ENCODE measurements around the gene TEX52. TPM values are rescaled to one million over a fixed set of nuclear protein-coding genes. Genes with fewer than 3 reads are reported as not detected.
A peak's percentile ranks its signal among the peaks of the same experiment; 100 is the strongest.
"Not testable (repeated sequence)": the region's sequence is repeated elsewhere in the genome, so short reads cannot be mapped to it uniquely, and the experiment has no call there.

The TEX52 gene
- total RNA-seq, 2 experiments from 2014 or later, result 0.16 TPM; not detected in 1

GRCh38 chr12:2890001-2890387, 33.2 kb upstream of the TEX52 start:
- DNase-seq (no peak), ATAC-seq (peak; percentile 4)
- ChIA-PET POLR2A (interaction anchor here (1.6 kb wide), 1 partner anchor 12 kb away, joined by 9 read pairs; the partner anchor contains the start of genes FOXM1 and RHNO1), CTCF (interaction anchor here (0.7 to 1.3 kb wide), 4 partner anchors 23 to 308 kb away, joined by 3 to 4 read pairs (median 4); no protein-coding TSS in a partner anchor)
- Mint-ChIP-seq H3K4me1 (peaks cover 25% of the 10 kb centered on the region), H3K27me3 (no peaks in the 10 kb centered on the region), H3K4me3 (peak overlapping the region; percentile 85), H3K9me3 (ENCODE audit: low read depth) (no peaks in the 10 kb centered on the region), H3K36me3 (ENCODE audit: low read depth) (peaks cover 22% of the 10 kb centered on the region), H3K27ac (peak overlapping the region; percentile 79)
- intact Hi-C loops (cut with DNase I, micrococcal nuclease), result loop anchor here (1.0 to 2.0 kb wide), 9 partner anchors 13 to 199 kb away; partner anchors contain the start of genes FOXM1 (in 2 of the 2), ITFG2 (in 2 of the 2), RHNO1 (in 2 of the 2) and FKBP4 (in 1 of the 2)

GRCh38 chr12:2886768-2887450, 30.1 kb upstream of the TEX52 start:
- peaks cover 31% of the 10 kb centered on the region for H3K36me3 Mint-ChIP-seq (ENCODE audit: low read depth)
- ATAC-seq (no peak), DNase-seq (no peak)
- no peak overlapping the region for H3K4me3 Mint-ChIP-seq
- POLR2A ChIA-PET, result no interaction called here
- intact Hi-C loops (cut with DNase I, micrococcal nuclease), result no loop called here
- H3K27ac Mint-ChIP-seq, result no peak overlapping the region
- H3K27me3 Mint-ChIP-seq, result no peaks in the 10 kb centered on the region
- no peaks in the 10 kb centered on the region for H3K9me3 Mint-ChIP-seq (ENCODE audit: low read depth)
- CTCF ChIA-PET, result interaction anchor here (0.7 to 1.7 kb wide), 6 partner anchors 10 to 147 kb away, joined by 3 to 7 read pairs (median 4); partner anchors contain the start of genes FOXM1 and RHNO1
- peaks cover 19% of the 10 kb centered on the region for H3K4me1 Mint-ChIP-seq

GRCh38 chr12:2884810-2885209, 28.0 kb upstream of the TEX52 start:
- ATAC-seq (no peak), DNase-seq (no peak)
- CTCF ChIA-PET, result interaction anchor here (0.5 to 2.1 kb wide), 8 partner anchors 8 to 189 kb away, joined by 3 to 11 read pairs (median 4); partner anchors contain the start of genes FOXM1 and RHNO1
- peaks cover 13% of the 10 kb centered on the region for H3K4me1 Mint-ChIP-seq
- POLR2A ChIA-PET, result interaction anchor here (1.0 kb wide), 1 partner anchor 8 kb away, joined by 5 read pairs; the partner anchor contains the start of genes FOXM1 and RHNO1
- intact Hi-C loops (cut with DNase I, micrococcal nuclease), result loop anchor here in 1 of 2 experiments (1.0 to 2.0 kb wide), 2 partner anchors 59 to 156 kb away; no protein-coding TSS in a partner anchor
- H3K4me3 Mint-ChIP-seq, result no peak overlapping the region
- no peak overlapping the region for H3K27ac Mint-ChIP-seq
- no peaks in the 10 kb centered on the region for H3K9me3 Mint-ChIP-seq (ENCODE audit: low read depth)
- H3K27me3 Mint-ChIP-seq, result no peaks in the 10 kb centered on the region
- peaks cover 35% of the 10 kb centered on the region for H3K36me3 Mint-ChIP-seq (ENCODE audit: low read depth)

GRCh38 chr12:2879853-2880252, 23.0 kb upstream of the TEX52 start:
- peaks cover 31% of the 10 kb centered on the region for H3K4me1 Mint-ChIP-seq
- ChIA-PET POLR2A (no interaction called here), CTCF (interaction anchor here (1.2 to 1.5 kb wide), 3 partner anchors 11 to 64 kb away, joined by 5 to 7 read pairs (median 7); no protein-coding TSS in a partner anchor)
- DNase-seq (no peak), ATAC-seq (peak; percentile 28)
- H3K36me3 Mint-ChIP-seq (ENCODE audit: low read depth), result peaks cover 39% of the 10 kb centered on the region
- no peak overlapping the region for H3K4me3 Mint-ChIP-seq
- H3K27ac Mint-ChIP-seq, result peak overlapping the region; percentile 42
- intact Hi-C loops (cut with DNase I, micrococcal nuclease), result loop anchor here (5.0 to 10.0 kb wide), 4 partner anchors 165 to 992 kb away; partner anchors contain the start of genes DCP1B (in 1 of the 2) and PARP11 (in 1 of the 2)
- H3K27me3 Mint-ChIP-seq, result no peaks in the 10 kb centered on the region
- no peaks in the 10 kb centered on the region for H3K9me3 Mint-ChIP-seq (ENCODE audit: low read depth)

- CTCF ChIA-PET, result interaction anchor here (0.7 to 2.3 kb wide), 6 partner anchors 8 to 163 kb away, joined by 3 to 8 read pairs (median 4); no protein-coding TSS in a partner anchor
- no peaks in the 10 kb centered on the region for H3K27me3 Mint-ChIP-seq
- intact Hi-C loops (cut with DNase I, micrococcal nuclease), result loop anchor here (1.0 to 10.0 kb wide), 10 partner anchors 10 to 994 kb away; partner anchors contain the start of genes ITFG2 (in 2 of the 2), TULP3 (in 2 of the 2), DCP1B (in 1 of the 2) and PARP11 (in 1 of the 2)
- POLR2A ChIA-PET, result interaction anchor here (0.5 to 2.7 kb wide), 5 partner anchors 10 to 83 kb away, joined by 3 to 10 read pairs (median 4); partner anchors contain the start of genes FKBP4 and TULP3
- no peak for ATAC-seq
- peaks cover 31% of the 10 kb centered on the region for H3K4me1 Mint-ChIP-seq
- no peak for DNase-seq
- peak overlapping the region; percentile 99 for H3K4me3 Mint-ChIP-seq
- peaks cover 41% of the 10 kb centered on the region for H3K36me3 Mint-ChIP-seq (ENCODE audit: low read depth)
- peak overlapping the region; percentile 99 for H3K27ac Mint-ChIP-seq
- no peaks in the 10 kb centered on the region for H3K9me3 Mint-ChIP-seq (ENCODE audit: low read depth)
These were observed 21.3 kb upstream of the TEX52 start for GRCh38 chr12:2877953-2878732.

- ChIA-PET POLR2A (interaction anchor here (0.6 to 2.7 kb wide), 6 partner anchors 8 to 82 kb away, joined by 3 to 10 read pairs (median 4); partner anchors contain the start of genes FKBP4 and TULP3), CTCF (interaction anchor here (0.7 to 2.3 kb wide), 7 partner anchors 8 to 23 kb away, joined by 3 to 8 read pairs (median 5); partner anchors contain the start of gene TULP3)
- ATAC-seq, result peak; percentile 77
- Mint-ChIP-seq H3K9me3 (ENCODE audit: low read depth) (no peaks in the 10 kb centered on the region), H3K27ac (peak within 1 kb of the TSS; percentile 99), H3K36me3 (ENCODE audit: low read depth) (peaks cover 45% of the 10 kb centered on the region), H3K27me3 (no peaks in the 10 kb centered on the region), H3K4me3 (peak within 1 kb of the TSS; percentile 99), H3K4me1 (peaks cover 31% of the 10 kb centered on the region)
- intact Hi-C loops (cut with DNase I, micrococcal nuclease), result loop anchor here (1.0 to 10.0 kb wide), 10 partner anchors 9 to 995 kb away; partner anchors contain the start of genes ITFG2 (in 2 of the 2), TULP3 (in 2 of the 2), DCP1B (in 1 of the 2) and PARP11 (in 1 of the 2)
- peak; percentile 92 for DNase-seq
These were observed 20.5 kb upstream of the TEX52 start, which contains the start of the genes FOXM1 and RHNO1 for GRCh38 chr12:2877047-2877952. FOXM1 (minus strand) TSS chr12:2877174; CDS start chr12:2874478, 2,696 bp downstream. RHNO1 (plus strand) TSS chr12:2877223; CDS start chr12:2885367, 8,144 bp downstream.

- peak; percentile 63 for ATAC-seq
- ChIA-PET CTCF (interaction anchor here (0.7 to 2.3 kb wide), 5 partner anchors 8 to 22 kb away, joined by 3 to 8 read pairs (median 5); partner anchors contain the start of gene TULP3), POLR2A (interaction anchor here (0.6 to 2.7 kb wide), 6 partner anchors 8 to 81 kb away, joined by 3 to 10 read pairs (median 4); partner anchors contain the start of genes FKBP4 and TULP3)
- intact Hi-C loops (cut with DNase I, micrococcal nuclease), result loop anchor here (1.0 to 10.0 kb wide), 10 partner anchors 8 to 996 kb away; partner anchors contain the start of genes ITFG2 (in 2 of the 2), TULP3 (in 2 of the 2), DCP1B (in 1 of the 2) and PARP11 (in 1 of the 2)
- H3K36me3 Mint-ChIP-seq (ENCODE audit: low read depth), result peaks cover 46% of the 10 kb centered on the region
- no peaks in the 10 kb centered on the region for H3K27me3 Mint-ChIP-seq
- peak overlapping the region; percentile 99 for H3K4me3 Mint-ChIP-seq
- peak; percentile 59 for DNase-seq
- no peaks in the 10 kb centered on the region for H3K9me3 Mint-ChIP-seq (ENCODE audit: low read depth)
- H3K4me1 Mint-ChIP-seq, result peaks cover 28% of the 10 kb centered on the region
- H3K27ac Mint-ChIP-seq, result peak overlapping the region; percentile 95
These were observed 19.7 kb upstream of the TEX52 start for GRCh38 chr12:2876431-2877046.

- not testable (repeated sequence) for H3K4me3 Mint-ChIP-seq; DNase-seq; ATAC-seq; H3K9me3 Mint-ChIP-seq (ENCODE audit: low read depth); H3K27me3 Mint-ChIP-seq
- ChIA-PET CTCF (interaction anchor here (0.7 to 1.2 kb wide), 2 partner anchors 11 to 34 kb away, joined by 4 to 5 read pairs; no protein-coding TSS in a partner anchor), POLR2A (interaction anchor here (1.7 kb wide), 1 partner anchor 8 kb away, joined by 10 read pairs; the partner anchor contains the start of genes FOXM1 and RHNO1)
- H3K4me1 Mint-ChIP-seq, result peaks cover 13% of the 10 kb centered on the region
- peak overlapping the region; percentile 85 for H3K27ac Mint-ChIP-seq
- intact Hi-C loops (cut with DNase I, micrococcal nuclease), result loop anchor here in 1 of 2 experiments (1.0 to 2.0 kb wide), 3 partner anchors 8 to 56 kb away; partner anchors contain the start of genes FOXM1, ITFG2, RHNO1 and TULP3
- peaks cover 64% of the 10 kb centered on the region for H3K36me3 Mint-ChIP-seq (ENCODE audit: low read depth)
These were observed 12.3 kb upstream of the TEX52 start for GRCh38 chr12:2868986-2869632.

GRCh38 chr12:2864198-2864597, 7.4 kb upstream of the TEX52 start:
- no peak overlapping the region for H3K4me3 Mint-ChIP-seq
- H3K27me3 Mint-ChIP-seq, result no peaks in the 10 kb centered on the region
- no peak overlapping the region for H3K27ac Mint-ChIP-seq
- intact Hi-C loops (cut with DNase I, micrococcal nuclease), result no loop called here
- ATAC-seq (no peak), DNase-seq (no peak)
- POLR2A ChIA-PET, result no interaction called here
- H3K36me3 Mint-ChIP-seq (ENCODE audit: low read depth), result peaks cover 80% of the 10 kb centered on the region
- H3K4me1 Mint-ChIP-seq, result peaks cover 13% of the 10 kb centered on the region
- CTCF ChIA-PET, result interaction anchor here (0.6 to 2.9 kb wide), 5 partner anchors 10 to 85 kb away, joined by 3 to 14 read pairs (median 3); no protein-coding TSS in a partner anchor
- no peaks in the 10 kb centered on the region for H3K9me3 Mint-ChIP-seq (ENCODE audit: low read depth)
